ENCODE results near the gene LAMA5. TPM values are rescaled to one million over a fixed set of nuclear protein-coding genes. Genes with fewer than 3 reads are reported as not detected.

LAMA5 gene
- total and polyA plus RNA-seq, 2 donors: 40.4 to 162 TPM

DNA sequence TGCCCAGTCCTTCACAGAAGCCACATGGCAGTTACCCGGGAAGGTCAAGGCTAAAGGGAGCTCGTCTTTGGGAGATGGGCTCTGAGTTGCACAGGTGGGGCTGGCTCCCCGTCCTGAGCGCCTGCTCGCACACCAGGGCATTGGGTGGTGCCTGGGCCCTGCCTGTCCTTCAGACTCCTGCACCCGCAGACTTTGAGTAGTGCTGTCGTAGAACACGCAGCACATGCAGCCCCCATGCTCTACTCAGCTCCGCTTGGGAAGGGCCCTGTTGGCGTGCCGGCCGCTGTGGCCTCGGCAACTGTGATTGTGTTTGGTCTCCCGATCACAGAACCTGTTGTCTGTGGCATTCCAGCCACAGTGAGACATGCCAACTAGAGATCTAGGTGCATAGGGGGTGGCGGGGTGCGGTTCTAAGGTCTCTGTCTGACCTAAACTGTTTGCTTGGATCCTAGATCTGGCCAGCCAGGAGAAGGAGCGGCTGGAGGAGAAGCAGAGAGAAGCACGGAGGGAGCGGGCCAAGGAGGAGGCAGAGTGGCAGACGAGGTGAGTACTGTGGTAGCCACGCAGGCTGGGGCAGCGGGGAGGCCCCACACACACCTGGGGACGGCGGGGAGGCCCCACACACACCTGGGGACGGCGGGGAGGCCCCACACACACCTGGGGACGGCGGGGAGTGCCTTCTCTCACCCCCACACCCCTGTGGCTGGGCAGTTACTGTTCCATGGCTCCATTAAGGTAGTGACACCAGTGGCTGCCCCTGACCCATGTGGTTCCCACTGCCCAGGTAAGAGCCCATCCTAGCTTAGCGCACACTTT is 75.7 kb downstream of the LAMA5 start:
- 96% methylated on average over 29 of the region's 29 CpGs for WGBS
- no peaks in the 10 kb centered on the region for H3K4me1 ChIP-seq (ENCODE audit: insufficient read depth)
- H3K27ac ChIP-seq (ENCODE audit: low read depth): no peak overlapping the region
- DNase-seq (ENCODE audit: extremely low spot score): no peak
- no peaks in the 10 kb centered on the region for H3K36me3 ChIP-seq (ENCODE audit: insufficient read depth)
- no peak overlapping the region for H3K4me3 ChIP-seq (ENCODE audit: low read depth, low read length)

DNA sequence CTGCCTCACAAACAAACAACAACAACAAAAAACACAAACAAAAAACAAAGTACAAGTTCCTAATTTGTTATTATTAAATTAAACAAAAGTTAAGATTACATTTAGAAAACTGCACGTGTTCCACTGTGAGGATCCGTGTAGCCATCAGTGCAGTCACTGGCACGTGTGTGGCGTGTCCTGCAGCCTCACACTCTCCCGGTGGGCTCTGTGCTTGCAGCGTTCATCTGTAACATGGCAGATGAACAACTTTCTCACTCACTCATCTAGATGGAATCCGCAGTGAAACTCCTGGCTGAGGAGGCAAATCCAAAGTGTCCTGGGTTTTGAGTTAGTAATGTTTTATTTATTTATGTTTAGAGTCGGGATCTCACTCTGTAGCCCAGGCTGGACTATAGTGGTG is 77.2 kb downstream of the LAMA5 start:
- no peak overlapping the region for H3K4me3 ChIP-seq (ENCODE audit: low read depth, low read length)
- peaks cover 2% of the 10 kb centered on the region for H3K36me3 ChIP-seq (ENCODE audit: insufficient read depth)
- H3K4me1 ChIP-seq (ENCODE audit: insufficient read depth): no peaks in the 10 kb centered on the region
- DNase-seq (ENCODE audit: extremely low spot score): no peak
- H3K27ac ChIP-seq (ENCODE audit: low read depth): no peak overlapping the region
- WGBS: 87% methylated on average over 8 of the region's 8 CpGs

DNA sequence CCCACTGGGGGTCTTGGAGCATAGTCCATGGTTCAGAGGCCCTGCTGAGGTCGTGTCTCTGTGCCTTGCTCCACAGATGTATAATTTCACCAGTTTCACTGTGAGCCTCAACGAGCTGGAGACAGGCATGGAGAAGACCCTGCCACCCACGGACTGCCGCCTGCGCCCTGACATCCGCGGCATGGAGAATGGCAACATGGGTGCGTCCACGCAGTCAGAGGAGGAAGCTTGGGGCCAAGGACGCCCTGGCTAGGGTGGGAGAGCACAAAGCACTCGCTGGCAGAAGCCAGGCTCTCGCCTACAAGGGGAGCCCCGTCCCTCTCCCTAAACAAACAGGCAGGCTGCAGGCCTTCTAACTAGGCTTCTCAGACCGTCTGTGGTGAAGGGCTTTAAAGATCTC is 78.0 kb downstream of the LAMA5 start:
- no peak overlapping the region for H3K4me3 ChIP-seq (ENCODE audit: low read depth, low read length)
- WGBS: 83% methylated on average over 14 of the region's 14 CpGs
- H3K36me3 ChIP-seq (ENCODE audit: insufficient read depth): peaks cover 2% of the 10 kb centered on the region
- H3K27ac ChIP-seq (ENCODE audit: low read depth): no peak overlapping the region
- H3K4me1 ChIP-seq (ENCODE audit: insufficient read depth): no peaks in the 10 kb centered on the region
- DNase-seq (ENCODE audit: extremely low spot score): no peak

DNA sequence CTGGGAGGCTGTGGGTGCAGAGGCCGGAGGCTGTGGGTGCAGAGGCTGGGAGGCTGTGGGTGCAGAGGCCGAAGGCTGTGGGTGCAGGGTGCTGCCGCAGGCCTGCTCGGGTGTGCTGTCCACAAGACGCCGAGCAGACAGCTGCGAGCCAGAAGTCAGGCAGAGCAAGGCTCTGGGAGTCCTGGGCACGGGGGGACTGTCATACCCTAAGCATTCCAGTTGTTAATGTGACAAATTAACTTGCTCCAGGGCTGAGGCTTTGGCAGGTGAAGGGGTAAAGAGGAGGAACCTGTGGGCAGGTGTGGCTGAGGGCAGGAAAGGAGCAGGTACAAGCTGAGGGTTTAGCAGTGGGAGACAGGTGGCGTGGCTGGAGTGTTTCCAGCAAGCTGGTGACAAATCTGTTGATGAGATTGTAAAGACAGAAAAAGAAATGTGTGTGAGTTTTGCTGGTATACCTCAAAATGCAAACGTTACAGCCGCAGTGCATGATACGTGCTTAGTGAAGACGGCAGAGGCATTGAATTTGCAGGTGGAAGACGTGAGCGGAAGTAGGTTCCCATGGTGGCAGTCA is 78.5 kb downstream of the LAMA5 start:
- no peak overlapping the region for H3K27ac ChIP-seq (ENCODE audit: low read depth)
- no peak overlapping the region for H3K4me3 ChIP-seq (ENCODE audit: low read depth, low read length)
- peaks cover 4% of the 10 kb centered on the region for H3K36me3 ChIP-seq (ENCODE audit: insufficient read depth)
- H3K4me1 ChIP-seq (ENCODE audit: insufficient read depth): no peaks in the 10 kb centered on the region
- no peak for DNase-seq (ENCODE audit: extremely low spot score)
- 92% methylated on average over 15 of the region's 15 CpGs for WGBS

DNA sequence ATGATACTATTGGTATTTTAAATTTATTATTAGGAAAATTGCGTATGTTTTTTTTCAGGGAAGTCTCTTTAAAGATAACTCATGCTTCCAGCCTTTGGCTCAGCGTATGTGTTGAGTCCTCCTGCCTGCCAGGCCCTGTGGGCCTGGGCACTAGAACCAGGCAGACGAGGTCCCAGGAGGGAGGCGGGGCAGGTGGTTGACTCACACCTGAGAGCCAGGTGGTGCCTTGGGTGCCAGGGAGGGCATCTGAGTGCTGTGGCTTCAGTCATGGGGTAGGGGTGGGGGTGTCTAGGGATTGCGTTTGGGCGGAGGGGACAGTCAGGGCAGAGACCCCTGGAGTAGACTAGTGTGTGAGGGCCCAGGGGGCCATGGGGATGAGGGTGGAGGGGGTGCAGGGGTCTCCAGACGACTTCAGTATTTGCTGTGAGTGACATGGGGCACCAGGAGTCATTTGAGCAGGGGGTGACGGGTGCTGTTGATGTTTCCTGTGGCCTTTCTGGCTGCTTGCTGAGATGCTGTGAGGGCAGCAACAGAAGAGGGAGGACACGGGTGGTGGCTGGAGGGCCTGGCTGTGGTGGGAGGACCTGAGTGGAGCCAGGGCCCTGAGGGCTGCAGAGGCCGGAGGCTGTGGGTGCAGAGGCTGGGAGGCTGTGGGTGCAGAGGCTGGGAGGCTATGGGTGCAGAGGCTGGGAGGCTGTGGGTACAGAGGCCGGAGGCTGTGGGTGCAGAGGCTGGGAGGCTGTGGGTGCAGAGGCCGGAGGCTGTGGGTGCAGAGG is 79.2 kb downstream of the LAMA5 start:
- 92% methylated on average over 12 of the region's 12 CpGs for WGBS
- Histone ChIP-seq H3K36me3 (ENCODE audit: insufficient read depth) (peaks cover 4% of the 10 kb centered on the region), H3K4me1 (ENCODE audit: insufficient read depth) (no peaks in the 10 kb centered on the region), H3K27ac (ENCODE audit: low read depth) (no peak overlapping the region), H3K4me3 (ENCODE audit: low read depth, low read length) (no peak overlapping the region)
- no peak for DNase-seq (ENCODE audit: extremely low spot score)

DNA sequence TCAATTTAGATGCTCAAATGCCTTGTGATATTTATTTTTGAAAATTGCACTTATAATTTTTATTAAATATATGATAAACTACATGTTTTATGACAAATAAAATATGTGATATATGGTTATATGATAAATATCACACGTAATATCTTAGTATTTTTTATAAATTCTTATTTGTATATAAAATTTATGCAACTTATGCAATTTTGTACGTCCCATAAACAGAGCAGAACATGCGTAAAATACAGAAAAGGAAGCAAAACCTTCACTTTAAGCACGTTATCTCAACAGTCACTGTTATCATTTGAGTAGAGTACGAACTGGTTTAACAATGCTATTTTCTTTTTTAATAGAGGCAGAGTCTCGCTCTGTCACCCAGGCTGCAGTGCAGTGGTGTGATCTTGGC is 80.0 kb downstream of the LAMA5 start:
- Histone ChIP-seq H3K27ac (ENCODE audit: low read depth) (no peak overlapping the region), H3K4me1 (ENCODE audit: insufficient read depth) (no peaks in the 10 kb centered on the region), H3K36me3 (ENCODE audit: insufficient read depth) (peaks cover 4% of the 10 kb centered on the region), H3K4me3 (ENCODE audit: low read depth, low read length) (no peak overlapping the region)
- DNase-seq (ENCODE audit: extremely low spot score): no peak
- WGBS: 81% methylated on average over 6 of the region's 6 CpGs

DNA sequence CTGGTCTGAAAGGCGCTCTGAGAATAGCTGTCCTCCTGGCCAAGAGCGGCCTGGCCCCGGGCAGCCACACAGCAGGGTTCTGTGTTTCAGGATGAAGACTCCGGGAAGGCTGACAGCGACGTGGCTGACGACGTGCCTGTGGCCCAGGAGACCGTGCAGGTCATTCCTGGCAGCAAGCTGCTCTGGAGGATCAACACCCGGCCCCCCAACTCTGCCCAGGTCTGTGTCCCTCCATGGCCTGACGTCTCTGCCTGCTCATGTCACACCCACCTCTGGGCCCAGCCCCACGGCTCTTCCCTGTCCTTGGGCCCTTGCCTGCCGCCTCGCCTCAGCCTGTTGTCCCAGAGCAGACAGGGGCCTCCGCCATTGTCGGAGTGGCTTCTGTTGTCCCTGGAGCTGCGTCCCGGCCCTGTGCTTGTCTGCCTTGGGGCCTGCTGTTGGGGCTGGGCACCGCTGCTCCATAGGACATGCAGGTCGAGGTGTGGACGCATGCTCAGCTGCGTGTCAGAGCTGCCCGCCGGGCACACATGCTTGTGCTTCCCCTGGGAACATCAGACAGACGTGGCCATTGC is 80.5 kb downstream of the LAMA5 start:
- no peak overlapping the region for H3K4me3 ChIP-seq (ENCODE audit: low read depth, low read length)
- H3K27ac ChIP-seq (ENCODE audit: low read depth): no peak overlapping the region
- DNase-seq (ENCODE audit: extremely low spot score): no peak
- no peaks in the 10 kb centered on the region for H3K4me1 ChIP-seq (ENCODE audit: insufficient read depth)
- H3K36me3 ChIP-seq (ENCODE audit: insufficient read depth): peaks cover 4% of the 10 kb centered on the region
- 83% methylated on average over 25 of the region's 25 CpGs for WGBS

DNA sequence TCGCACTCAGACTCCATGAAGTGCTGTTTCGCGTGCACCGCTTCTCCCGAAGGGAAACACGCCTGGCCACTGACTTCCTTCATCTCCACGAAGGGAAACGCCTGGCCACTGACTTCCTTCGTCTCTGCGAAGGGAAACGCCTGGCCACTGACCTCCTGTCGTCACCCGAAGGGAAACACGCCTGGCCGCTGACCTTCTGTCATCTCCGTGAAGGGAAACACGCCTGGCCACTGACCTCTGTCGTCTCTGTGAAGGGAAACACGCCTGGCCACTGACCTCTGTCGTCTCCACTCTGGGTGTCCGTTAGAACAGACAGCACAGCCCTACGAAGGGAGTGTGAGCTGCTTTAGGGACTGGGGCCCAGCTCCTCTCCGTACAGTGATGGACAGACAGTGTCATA is 81.4 kb downstream of the LAMA5 start:
- 73% methylated on average over 23 of the region's 23 CpGs for WGBS
- Histone ChIP-seq H3K4me1 (ENCODE audit: insufficient read depth) (no peaks in the 10 kb centered on the region), H3K36me3 (ENCODE audit: insufficient read depth) (peaks cover 4% of the 10 kb centered on the region)

DNA sequence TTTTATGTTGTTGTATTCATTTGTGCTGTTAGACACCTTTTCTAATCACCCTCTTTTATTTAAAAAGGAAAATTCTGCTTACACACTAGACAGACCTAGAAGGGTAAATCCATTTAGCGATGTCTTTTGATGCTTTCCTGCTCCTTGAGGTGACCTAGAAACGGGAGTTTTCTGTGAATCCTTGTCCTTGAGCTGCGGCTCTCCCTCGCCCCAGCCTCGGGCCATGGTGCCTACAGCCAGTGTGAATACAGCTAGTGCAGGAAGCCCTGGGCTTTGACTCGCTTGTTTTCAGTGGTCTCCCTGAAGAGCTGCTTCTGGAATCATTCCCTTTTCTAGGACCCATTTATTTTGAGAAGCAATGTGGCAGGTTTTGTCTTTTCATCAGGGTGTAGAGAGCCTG is 82.0 kb downstream of the LAMA5 start:
- DNase-seq (ENCODE audit: extremely low spot score): no peak
- Histone ChIP-seq H3K4me3 (ENCODE audit: low read depth, low read length) (no peak overlapping the region), H3K36me3 (ENCODE audit: insufficient read depth) (peaks cover 4% of the 10 kb centered on the region), H3K4me1 (ENCODE audit: insufficient read depth) (no peaks in the 10 kb centered on the region), H3K27ac (ENCODE audit: low read depth) (no peak overlapping the region)
- WGBS: 80% methylated on average over 6 of the region's 6 CpGs

More for the DNA sequence above, 81.4 kb downstream of the LAMA5 start:
- DNase-seq (ENCODE audit: extremely low spot score): no peak
- no peak overlapping the region for H3K27ac ChIP-seq (ENCODE audit: low read depth)
- no peak overlapping the region for H3K4me3 ChIP-seq (ENCODE audit: low read depth, low read length)

DNA sequence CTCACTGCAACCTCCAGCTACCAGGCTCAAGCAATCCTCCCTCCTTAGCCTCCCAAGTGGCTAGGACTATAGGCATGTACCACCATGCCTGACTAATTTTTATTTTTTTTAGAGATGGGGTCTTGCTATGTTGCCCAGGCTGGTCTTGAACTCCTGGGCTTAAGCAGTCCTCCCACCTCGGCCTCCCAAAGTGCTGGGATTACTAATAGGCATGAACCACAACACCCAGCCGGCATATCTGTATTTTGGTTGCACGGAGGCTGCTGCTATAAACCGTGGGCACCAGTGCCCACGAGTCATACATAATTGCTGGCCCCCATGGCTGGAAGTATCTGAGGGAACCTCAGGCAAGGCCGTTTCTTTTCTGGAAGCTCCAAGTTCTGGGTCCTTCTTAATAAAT is 82.7 kb downstream of the LAMA5 start:
- no peak overlapping the region for H3K27ac ChIP-seq (ENCODE audit: low read depth)
- DNase-seq (ENCODE audit: extremely low spot score): no peak
- peaks cover 4% of the 10 kb centered on the region for H3K36me3 ChIP-seq (ENCODE audit: insufficient read depth)
- no peaks in the 10 kb centered on the region for H3K4me1 ChIP-seq (ENCODE audit: insufficient read depth)
- WGBS: 91% methylated on average over 6 of the region's 6 CpGs
- no peak overlapping the region for H3K4me3 ChIP-seq (ENCODE audit: low read depth, low read length)

DNA sequence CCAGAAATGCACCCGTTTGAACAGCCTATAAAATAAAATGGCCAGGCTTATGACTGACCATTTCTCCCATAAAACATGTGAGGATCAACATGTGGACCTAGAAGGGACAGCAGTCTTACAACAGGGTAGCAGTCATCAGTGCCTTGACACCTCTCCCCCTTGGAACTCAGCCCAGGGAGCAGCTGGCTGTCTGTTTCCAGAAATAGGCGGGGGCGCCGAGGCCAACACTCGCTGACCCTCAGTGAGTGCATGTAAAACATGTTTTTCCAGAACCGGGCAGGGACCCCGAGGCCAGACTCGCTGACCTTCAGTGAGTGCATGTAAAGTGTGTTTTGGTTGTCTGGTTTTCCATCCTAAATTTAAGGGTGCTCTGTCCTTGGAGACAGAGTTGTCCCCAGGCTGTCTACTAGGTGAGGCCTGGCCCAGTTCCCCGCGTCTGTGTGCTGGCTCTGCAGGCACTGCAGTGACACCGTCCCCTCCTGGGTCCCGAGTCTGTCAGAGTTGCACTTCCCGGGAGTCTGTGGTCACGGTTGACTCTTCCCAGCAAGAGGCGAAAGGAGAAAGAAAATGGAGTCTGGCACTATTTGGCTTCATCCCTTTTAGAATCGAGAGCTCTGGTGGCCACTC is 84.1 kb downstream of the LAMA5 start:
- H3K36me3 ChIP-seq (ENCODE audit: insufficient read depth): peaks cover 4% of the 10 kb centered on the region
- 76% methylated on average over 16 of the region's 16 CpGs for WGBS

DNA sequence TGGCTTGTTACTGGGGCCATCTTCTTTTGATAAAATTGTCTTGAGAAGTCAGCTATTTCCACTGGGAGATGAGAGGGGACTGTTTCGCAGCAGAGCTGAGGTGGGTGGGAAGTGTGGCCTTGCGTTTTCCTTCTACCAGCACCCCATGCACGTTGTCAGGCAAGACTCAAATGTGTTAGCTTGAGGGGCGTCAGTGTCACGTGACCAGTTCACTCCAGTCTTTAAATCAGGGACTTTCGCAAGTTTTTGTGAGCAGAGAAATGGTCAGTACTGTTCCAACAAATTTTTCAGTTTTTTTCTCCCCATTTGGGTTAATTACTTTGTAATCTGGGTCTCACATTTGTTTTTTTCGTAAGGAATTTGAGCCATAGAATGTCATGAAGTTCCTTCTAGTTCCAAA is 85.0 kb downstream of the LAMA5 start:
- Histone ChIP-seq H3K36me3 (ENCODE audit: insufficient read depth) (peaks cover 4% of the 10 kb centered on the region), H3K27ac (ENCODE audit: low read depth) (no peak overlapping the region), H3K4me1 (ENCODE audit: insufficient read depth) (no peaks in the 10 kb centered on the region), H3K4me3 (ENCODE audit: low read depth, low read length) (no peak overlapping the region)
- no peak for DNase-seq (ENCODE audit: extremely low spot score)
- WGBS: 95% methylated on average over 7 of the region's 7 CpGs

More for the DNA sequence above, 84.1 kb downstream of the LAMA5 start:
- no peaks in the 10 kb centered on the region for H3K4me1 ChIP-seq (ENCODE audit: insufficient read depth)
- H3K27ac ChIP-seq (ENCODE audit: low read depth): no peak overlapping the region
- H3K4me3 ChIP-seq (ENCODE audit: low read depth, low read length): no peak overlapping the region
- no peak for DNase-seq (ENCODE audit: extremely low spot score)

DNA sequence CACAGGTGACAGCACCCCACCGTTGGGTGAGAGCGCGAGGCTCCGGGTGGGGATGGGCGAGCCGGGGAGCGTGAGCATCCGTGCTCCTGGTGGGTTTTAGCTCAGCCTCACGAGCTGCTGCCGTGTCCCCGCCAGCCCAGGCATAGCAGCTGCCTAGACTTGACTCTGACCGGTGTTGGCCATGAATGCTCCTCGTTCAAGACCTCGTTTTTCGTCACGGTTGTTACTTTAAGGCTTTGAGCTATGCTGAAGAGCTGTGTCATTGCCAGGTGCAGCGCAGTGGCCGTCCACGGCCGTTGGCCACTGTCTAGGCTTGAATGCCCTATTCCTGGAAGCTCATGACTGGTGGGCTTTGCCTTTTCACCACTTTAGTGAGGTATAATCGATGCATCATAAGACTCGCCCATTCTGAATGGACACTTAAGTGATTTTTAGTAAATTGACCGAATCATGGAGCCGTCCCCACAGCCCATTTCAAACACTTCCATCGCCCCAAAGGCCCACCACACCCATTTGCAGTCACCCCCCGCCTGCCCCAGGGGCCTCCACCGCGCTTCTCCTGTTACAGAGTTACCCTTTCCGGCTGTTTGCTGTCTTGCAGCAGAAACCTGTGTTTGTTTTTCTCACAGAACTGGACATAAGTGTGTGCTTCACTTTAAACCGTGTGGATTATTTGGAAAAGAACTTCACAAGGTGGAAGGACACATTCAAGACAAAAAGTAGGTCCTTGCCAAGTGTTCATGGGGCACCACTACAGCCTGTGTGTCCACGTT is 85.8 kb downstream of the LAMA5 start:
- Histone ChIP-seq H3K4me1 (ENCODE audit: insufficient read depth) (no peaks in the 10 kb centered on the region), H3K4me3 (ENCODE audit: low read depth, low read length) (no peak overlapping the region), H3K36me3 (ENCODE audit: insufficient read depth) (peaks cover 4% of the 10 kb centered on the region), H3K27ac (ENCODE audit: low read depth) (no peak overlapping the region)
- DNase-seq (ENCODE audit: extremely low spot score): no peak
- WGBS: 96% methylated on average over 31 of the region's 31 CpGs

Data from urinary bladder (tissue), 4 donors.